ENCODE measurements around the gene DIS3L.
A peak's percentile ranks its signal among the peaks of the same experiment; 100 is the strongest.
"Not testable (repeated sequence)": the region's sequence is repeated elsewhere in the genome, so short reads cannot be mapped to it uniquely, and the experiment has no call there.

The DIS3L gene

DNA sequence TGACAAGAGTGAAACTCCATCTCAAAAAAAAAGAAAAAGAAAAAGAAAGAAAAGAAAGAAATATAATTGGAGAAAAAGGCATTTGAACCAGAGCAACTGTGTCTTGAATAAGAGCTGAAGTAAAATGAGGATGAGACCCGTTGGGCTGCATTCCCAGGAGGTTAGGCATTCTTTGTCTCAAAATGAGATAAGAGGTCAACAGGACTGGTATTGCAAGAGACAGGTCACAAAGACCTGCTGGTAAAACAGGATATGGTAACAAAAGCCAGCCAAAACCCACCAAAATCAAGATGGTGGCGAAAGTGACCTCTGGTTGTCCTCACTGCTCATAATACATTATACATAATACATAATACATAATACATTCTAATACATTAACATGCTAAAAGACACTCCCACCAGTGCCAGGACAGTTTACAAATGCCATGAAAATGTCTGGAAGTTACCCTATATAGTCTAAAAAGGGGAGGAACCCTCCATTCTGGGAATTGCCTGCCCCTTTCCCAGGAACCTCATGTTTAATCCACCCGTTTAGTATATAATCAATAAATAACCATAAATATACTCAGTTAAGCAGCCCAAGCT is 71.7 kb downstream of the DIS3L start:
- Histone ChIP-seq H3K36me3 (ENCODE audit: control insufficient read depth, insufficient read depth, low read length) (no peaks in the 10 kb centered on the region), H3K4me3 (ENCODE audit: low read depth, low read length) (no peak overlapping the region), H3K27ac (ENCODE audit: low read depth, low read length) (no peak overlapping the region), H3K9me3 (ENCODE audit: control insufficient read depth, insufficient read depth, low read depth, low read length) (no peaks in the 10 kb centered on the region), H3K9ac (ENCODE audit: low read length) (no peak overlapping the region), H3K4me1 (ENCODE audit: control insufficient read depth, insufficient read depth, low read length) (peaks cover 11% of the 10 kb centered on the region), H3K27me3 (ENCODE audit: control insufficient read depth, insufficient read depth, low read length) (no peaks in the 10 kb centered on the region)

DNA sequence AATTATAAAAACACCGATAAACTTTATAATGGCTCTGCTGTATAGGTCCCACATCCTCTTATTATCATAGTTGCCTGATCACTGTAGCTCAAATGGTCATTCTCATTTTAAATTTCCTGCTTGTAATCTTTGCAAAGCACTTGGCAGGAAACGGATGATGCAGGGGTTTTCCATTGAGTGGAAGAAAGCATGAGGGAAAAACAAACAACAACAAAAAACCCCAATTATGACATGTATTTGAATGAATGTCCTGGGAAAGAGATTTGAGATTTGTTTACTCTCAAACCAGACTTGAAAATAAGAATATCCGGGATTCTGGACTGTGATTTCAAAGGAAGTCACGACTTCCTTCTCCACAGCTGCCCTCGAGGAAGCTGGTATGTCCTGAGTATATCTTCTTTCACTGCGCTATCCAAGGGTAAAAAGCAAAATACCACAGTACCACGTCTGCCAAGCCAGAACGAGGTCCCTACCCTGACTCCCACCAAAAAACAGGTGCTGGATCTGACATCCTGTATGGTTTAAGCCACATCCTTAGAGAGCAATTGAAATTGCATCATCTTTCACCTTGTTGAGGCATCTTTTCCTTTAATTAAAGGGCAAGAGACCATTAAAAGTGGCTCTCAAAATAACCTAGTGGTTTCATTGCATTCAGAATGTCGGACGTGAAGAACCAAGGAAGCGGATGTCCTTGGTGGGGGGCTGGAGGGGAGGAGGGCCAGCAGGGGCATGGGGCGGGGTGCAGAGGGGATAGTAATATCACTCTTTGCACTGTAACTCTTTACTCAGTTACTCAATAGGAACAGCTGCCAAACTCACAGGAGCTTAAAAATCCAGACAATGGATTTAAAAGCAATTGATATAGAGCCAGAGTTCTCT is 76.6 kb downstream of the DIS3L start:
- Histone ChIP-seq H3K27ac (ENCODE audit: low read depth, low read length) (peak overlapping the region; percentile 0; the same call in 1 of the 2 replicates), H3K4me3 (ENCODE audit: low read depth, low read length) (no peak overlapping the region)

DNA sequence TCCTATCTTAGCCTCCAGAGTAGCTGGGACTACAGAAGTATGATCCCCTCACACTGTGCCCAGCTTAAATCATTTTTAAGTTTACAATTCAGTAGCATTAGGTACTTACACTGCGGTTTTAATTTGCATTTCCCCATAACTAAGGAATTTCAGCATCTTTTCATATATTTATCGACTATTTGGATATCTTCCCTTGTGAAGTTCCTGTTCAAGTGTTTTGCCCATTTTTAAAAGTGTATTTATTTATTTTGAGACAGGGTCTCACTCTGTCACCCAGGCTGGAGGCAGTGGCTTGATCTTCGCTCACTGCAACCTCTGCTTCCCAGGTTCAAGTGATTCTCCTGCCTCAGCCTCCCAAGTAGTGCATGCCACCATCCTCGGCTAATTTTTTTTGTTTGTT is 80.8 kb downstream of the DIS3L start:
- H3K9ac ChIP-seq (ENCODE audit: low read length), result no peak overlapping the region
- H3K4me3 ChIP-seq (ENCODE audit: low read depth, low read length), result no peak overlapping the region
- peaks cover 8% of the 10 kb centered on the region for H3K4me1 ChIP-seq (ENCODE audit: control insufficient read depth, insufficient read depth, low read length)
- H3K36me3 ChIP-seq (ENCODE audit: control insufficient read depth, insufficient read depth, low read length), result no peaks in the 10 kb centered on the region
- H3K27me3 ChIP-seq (ENCODE audit: control insufficient read depth, insufficient read depth, low read length), result no peaks in the 10 kb centered on the region
- no peak overlapping the region for H3K27ac ChIP-seq (ENCODE audit: low read depth, low read length)
- peaks cover 6% of the 10 kb centered on the region; the same call in 1 of the 2 replicates for H3K9me3 ChIP-seq (ENCODE audit: control insufficient read depth, insufficient read depth, low read depth, low read length)

More for the DNA sequence above, 76.6 kb downstream of the DIS3L start:
- H3K9me3 ChIP-seq (ENCODE audit: control insufficient read depth, insufficient read depth, low read depth, low read length), result peaks cover 6% of the 10 kb centered on the region; the same call in 1 of the 2 replicates
- no peaks in the 10 kb centered on the region for H3K36me3 ChIP-seq (ENCODE audit: control insufficient read depth, insufficient read depth, low read length)
- H3K4me1 ChIP-seq (ENCODE audit: control insufficient read depth, insufficient read depth, low read length), result peaks cover 11% of the 10 kb centered on the region
- no peaks in the 10 kb centered on the region for H3K27me3 ChIP-seq (ENCODE audit: control insufficient read depth, insufficient read depth, low read length)
- no peak overlapping the region for H3K9ac ChIP-seq (ENCODE audit: low read length)

DNA sequence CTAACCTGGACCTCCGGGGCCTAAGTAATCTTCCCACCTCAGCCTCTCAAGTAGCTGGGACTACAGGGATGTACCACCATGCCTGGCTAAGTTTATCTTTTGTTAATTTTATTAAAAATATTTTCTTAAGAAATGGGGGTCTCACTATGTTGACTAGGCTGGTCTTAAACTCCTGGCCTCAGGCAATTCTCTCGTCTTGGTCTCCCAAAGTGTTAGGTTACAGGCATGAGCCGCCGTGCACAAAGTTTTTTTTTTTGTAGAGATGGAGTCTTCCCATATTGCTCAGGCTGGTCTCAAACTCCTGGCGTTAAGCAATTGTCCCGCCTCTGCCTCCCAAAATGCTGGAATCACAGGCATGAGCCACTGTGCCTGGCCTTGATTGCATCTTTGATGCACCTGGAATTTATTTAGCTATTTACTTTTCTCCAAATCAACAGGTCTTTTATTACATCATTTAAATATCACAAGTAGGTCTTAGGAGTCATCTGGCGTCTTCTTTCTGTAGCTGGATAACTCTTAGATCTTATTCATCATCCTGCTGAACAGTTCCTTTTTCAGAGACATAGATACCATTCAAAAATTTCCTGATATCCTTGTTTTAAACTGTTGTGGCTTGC is 85.6 kb downstream of the DIS3L start:
- Histone ChIP-seq H3K27ac (ENCODE audit: low read depth, low read length) (no peak overlapping the region), H3K36me3 (ENCODE audit: control insufficient read depth, insufficient read depth, low read length) (no peaks in the 10 kb centered on the region)

DNA sequence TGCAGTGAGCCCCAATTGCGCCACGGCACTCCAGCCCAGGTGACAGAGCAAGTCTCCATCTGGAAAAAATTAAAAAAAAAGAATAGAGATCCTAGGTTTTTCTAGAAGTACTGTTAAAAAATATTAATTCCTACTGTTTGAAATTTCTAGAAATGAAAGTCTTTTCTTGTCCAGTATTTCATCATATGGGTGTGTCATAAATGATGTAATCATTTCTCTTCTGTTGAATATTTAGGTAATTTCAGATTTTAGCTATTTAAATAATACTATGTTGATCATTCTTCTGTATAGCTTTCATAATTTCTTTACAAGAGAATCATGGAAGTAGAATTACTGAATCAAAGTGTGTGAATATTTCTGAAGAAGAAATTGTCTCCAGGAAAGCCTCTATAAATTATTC is 88.0 kb downstream of the DIS3L start:
- not testable (repeated sequence) for H3K9me3 ChIP-seq (ENCODE audit: control insufficient read depth, insufficient read depth, low read depth, low read length); H3K27me3 ChIP-seq (ENCODE audit: control insufficient read depth, insufficient read depth, low read length); H3K36me3 ChIP-seq (ENCODE audit: control insufficient read depth, insufficient read depth, low read length); H3K4me1 ChIP-seq (ENCODE audit: control insufficient read depth, insufficient read depth, low read length); H3K4me3 ChIP-seq (ENCODE audit: low read depth, low read length); H3K9ac ChIP-seq (ENCODE audit: low read length); H3K27ac ChIP-seq (ENCODE audit: low read depth, low read length)

More for the DNA sequence above, 85.6 kb downstream of the DIS3L start:
- no peaks in the 10 kb centered on the region for H3K27me3 ChIP-seq (ENCODE audit: control insufficient read depth, insufficient read depth, low read length)
- H3K4me1 ChIP-seq (ENCODE audit: control insufficient read depth, insufficient read depth, low read length), result no peaks in the 10 kb centered on the region
- peaks cover 2% of the 10 kb centered on the region; the same call in 1 of the 2 replicates for H3K9me3 ChIP-seq (ENCODE audit: control insufficient read depth, insufficient read depth, low read depth, low read length)
- no peak overlapping the region for H3K9ac ChIP-seq (ENCODE audit: low read length)
- no peak overlapping the region for H3K4me3 ChIP-seq (ENCODE audit: low read depth, low read length)
